Panc1 (cell line): ENCODE results near the gene LRRTM3. TPM values are rescaled to one million over a fixed set of nuclear protein-coding genes. Genes with fewer than 3 reads are reported as not detected.

Experiments used
- ATAC-seq: fragments of 200-7000 bp; cut with Tn5 transposase; 2 replicates; pipeline ENCODE4 v1.9.1; 2020; ENCODE audit warnings: mild to moderate bottlenecking, moderate library complexity
- BruUV-seq: library from RNA; stranded (reverse); fragments of 400-500 nt; replicated peaks from 2 replicates; lab custom pipeline; 2021; lab: Mats Ljungman, UMichigan
- CTCF ChIA-PET: fragments of 300-600 bp; sonication (Branson Sonifier 250); formaldehyde crosslinking; loops from one replicate; lab custom pipeline; 2022; ENCODE audit warnings: antibody characterized with exemption; lab: Charles Lee
- POLR2A ChIA-PET: fragments of 300-600 bp; sonication (Branson Sonifier 250); formaldehyde crosslinking; loops from one replicate; lab custom pipeline; 2022; ENCODE audit warnings: antibody characterized with exemption; lab: Charles Lee
- DNase-seq: peaks from one replicate; pipeline ENCODE4 v3.0.0-alpha.2; 2010; ENCODE audit warnings: low read depth, low spot score
- H3K27ac ChIP-seq: 2 replicates; pipeline ENCODE4 v1.5.1; 2011; ENCODE audit warnings: mild to moderate bottlenecking, low read length, inconsistent platforms
- H3K27me3 ChIP-seq: fragments of 200-500 bp; sonication (Bioruptor generic); 2 replicates; pipeline ENCODE4 v1.6.0; 2014; ENCODE audit warnings: low read length, inconsistent platforms; ENCODE audit not compliant: control insufficient read depth, insufficient read depth
- H3K36me3 ChIP-seq: fragments of 200-500 bp; sonication (Bioruptor generic); 2 replicates; pipeline ENCODE4 v1.5.1; 2014; ENCODE audit warnings: inconsistent platforms, mild to moderate bottlenecking, low read length, moderate library complexity; ENCODE audit not compliant: control insufficient read depth, insufficient read depth
- H3K4me1 ChIP-seq: 2 replicates; pipeline ENCODE4 v1.5.1; 2011; ENCODE audit warnings: inconsistent platforms, mild to moderate bottlenecking, low read length, moderate library complexity; ENCODE audit not compliant: control insufficient read depth, insufficient read depth
- H3K4me3 ChIP-seq, 2 experiments: 2 replicates each; pipeline ENCODE4 v1.5.1; 2011 to 2012; ENCODE audit warnings: low read depth in 2 of 2, low read length in 2 of 2, mild to moderate bottlenecking in 2 of 2, inconsistent platforms in 1 of 2, moderate library complexity in 1 of 2
- H3K9me3 ChIP-seq: fragments of 200-500 bp; sonication (Bioruptor generic); 2 replicates; pipeline ENCODE4 v1.5.1; 2014; ENCODE audit warnings: low read depth, mild to moderate bottlenecking, inconsistent platforms, low read length, moderate library complexity; ENCODE audit not compliant: control insufficient read depth, insufficient read depth
- POLR2AphosphoS5 ChIP-seq: IDR thresholded peaks from 2 replicates; pipeline ENCODE4 v1.6.1; 2012; ENCODE audit warnings: mild to moderate bottlenecking, low read depth, low read length, moderate library complexity
- SIN3A ChIP-seq: IDR thresholded peaks from 2 replicates; pipeline ENCODE4 v1.6.1; 2012; ENCODE audit warnings: low read depth, mild to moderate bottlenecking, low read length, moderate library complexity, borderline replicate concordance; ENCODE audit not compliant: insufficient read depth
- TCF7L2 ChIP-seq: IDR thresholded peaks from 2 replicates; pipeline ENCODE4 v1.6.1; 2011; ENCODE audit warnings: mild to moderate bottlenecking, low read depth, low read length, inconsistent platforms
- in situ Hi-C: cut with HindIII; loops from 2 replicates; pipeline ENCODE4 v1.10.0; 2016; ENCODE audit warnings: low sequenced_read_pairs, low pct_unique_long_range_greater_than_20kb
- intact Hi-C: fragments of 100-400 bp; cut with micrococcal nuclease; formaldehyde crosslinking; loops from one replicate; pipeline ENCODE4 v1.10.0; 2022; ENCODE audit not compliant: unreplicated experiment
- total RNA-seq: library from RNA; stranded (reverse); gene quantifications from one replicate; pipeline ENCODE4 v1.2.1, GENCODE V29; 2021; ENCODE audit not compliant: unreplicated experiment
- TF ChIP-seq, protein P1 (sequence below), 2 experiments: IDR thresholded peaks; 2 replicates each; pipeline ENCODE4 v1.6.1; 2011 to 2012; ENCODE audit warnings: low read depth in 2 of 2, control low read depth in 1 of 2, low read length in 1 of 2, mild to moderate bottlenecking in 1 of 2, moderate library complexity in 1 of 2; ENCODE audit not compliant: insufficient read depth in 1 of 2
- TF ChIP-seq, protein P2 (sequence below): fragments of 450-650 bp; IDR thresholded peaks from 2 replicates; pipeline ENCODE4 v1.5.1; 2017; ENCODE audit warnings: mild to moderate bottlenecking

Gene LRRTM3
- total RNA-seq, 1 experiment from 2014 or later = 0.10 TPM

DNA sequence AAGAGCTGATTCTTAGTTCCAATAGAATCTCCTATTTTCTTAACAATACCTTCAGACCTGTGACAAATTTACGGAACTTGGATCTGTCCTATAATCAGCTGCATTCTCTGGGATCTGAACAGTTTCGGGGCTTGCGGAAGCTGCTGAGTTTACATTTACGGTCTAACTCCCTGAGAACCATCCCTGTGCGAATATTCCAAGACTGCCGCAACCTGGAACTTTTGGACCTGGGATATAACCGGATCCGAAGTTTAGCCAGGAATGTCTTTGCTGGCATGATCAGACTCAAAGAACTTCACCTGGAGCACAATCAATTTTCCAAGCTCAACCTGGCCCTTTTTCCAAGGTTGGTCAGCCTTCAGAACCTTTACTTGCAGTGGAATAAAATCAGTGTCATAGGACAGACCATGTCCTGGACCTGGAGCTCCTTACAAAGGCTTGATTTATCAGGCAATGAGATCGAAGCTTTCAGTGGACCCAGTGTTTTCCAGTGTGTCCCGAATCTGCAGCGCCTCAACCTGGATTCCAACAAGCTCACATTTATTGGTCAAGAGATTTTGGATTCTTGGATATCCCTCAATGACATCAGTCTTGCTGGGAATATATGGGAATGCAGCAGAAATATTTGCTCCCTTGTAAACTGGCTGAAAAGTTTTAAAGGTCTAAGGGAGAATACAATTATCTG, 1.6 kb downstream of the LRRTM3 start:
- in situ Hi-C loops (no loop called here), intact Hi-C loops (no loop called here)
- H3K4me1 ChIP-seq = peaks cover 9% of the 10 kb centered on the region
- DNase-seq (no peak), ATAC-seq (no peak)
- no peaks in the 10 kb centered on the region for H3K36me3 ChIP-seq
- no peak overlapping the region for H3K4me3 ChIP-seq
- TF ChIP-seq SIN3A = no peak
- no peak for TF ChIP-seq POLR2AphosphoS5
- TF ChIP-seq, protein P1, sequence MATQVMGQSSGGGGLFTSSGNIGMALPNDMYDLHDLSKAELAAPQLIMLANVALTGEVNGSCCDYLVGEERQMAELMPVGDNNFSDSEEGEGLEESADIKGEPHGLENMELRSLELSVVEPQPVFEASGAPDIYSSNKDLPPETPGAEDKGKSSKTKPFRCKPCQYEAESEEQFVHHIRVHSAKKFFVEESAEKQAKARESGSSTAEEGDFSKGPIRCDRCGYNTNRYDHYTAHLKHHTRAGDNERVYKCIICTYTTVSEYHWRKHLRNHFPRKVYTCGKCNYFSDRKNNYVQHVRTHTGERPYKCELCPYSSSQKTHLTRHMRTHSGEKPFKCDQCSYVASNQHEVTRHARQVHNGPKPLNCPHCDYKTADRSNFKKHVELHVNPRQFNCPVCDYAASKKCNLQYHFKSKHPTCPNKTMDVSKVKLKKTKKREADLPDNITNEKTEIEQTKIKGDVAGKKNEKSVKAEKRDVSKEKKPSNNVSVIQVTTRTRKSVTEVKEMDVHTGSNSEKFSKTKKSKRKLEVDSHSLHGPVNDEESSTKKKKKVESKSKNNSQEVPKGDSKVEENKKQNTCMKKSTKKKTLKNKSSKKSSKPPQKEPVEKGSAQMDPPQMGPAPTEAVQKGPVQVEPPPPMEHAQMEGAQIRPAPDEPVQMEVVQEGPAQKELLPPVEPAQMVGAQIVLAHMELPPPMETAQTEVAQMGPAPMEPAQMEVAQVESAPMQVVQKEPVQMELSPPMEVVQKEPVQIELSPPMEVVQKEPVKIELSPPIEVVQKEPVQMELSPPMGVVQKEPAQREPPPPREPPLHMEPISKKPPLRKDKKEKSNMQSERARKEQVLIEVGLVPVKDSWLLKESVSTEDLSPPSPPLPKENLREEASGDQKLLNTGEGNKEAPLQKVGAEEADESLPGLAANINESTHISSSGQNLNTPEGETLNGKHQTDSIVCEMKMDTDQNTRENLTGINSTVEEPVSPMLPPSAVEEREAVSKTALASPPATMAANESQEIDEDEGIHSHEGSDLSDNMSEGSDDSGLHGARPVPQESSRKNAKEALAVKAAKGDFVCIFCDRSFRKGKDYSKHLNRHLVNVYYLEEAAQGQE (IDR thresholded peaks at IDR 0.05; ENCODE audit: insufficient read depth in 1 of 2, low read depth in 2 of 2, low read length in 1 of 2) = no peak
- no peak for TF ChIP-seq TCF7L2
- TF ChIP-seq, protein P2, sequence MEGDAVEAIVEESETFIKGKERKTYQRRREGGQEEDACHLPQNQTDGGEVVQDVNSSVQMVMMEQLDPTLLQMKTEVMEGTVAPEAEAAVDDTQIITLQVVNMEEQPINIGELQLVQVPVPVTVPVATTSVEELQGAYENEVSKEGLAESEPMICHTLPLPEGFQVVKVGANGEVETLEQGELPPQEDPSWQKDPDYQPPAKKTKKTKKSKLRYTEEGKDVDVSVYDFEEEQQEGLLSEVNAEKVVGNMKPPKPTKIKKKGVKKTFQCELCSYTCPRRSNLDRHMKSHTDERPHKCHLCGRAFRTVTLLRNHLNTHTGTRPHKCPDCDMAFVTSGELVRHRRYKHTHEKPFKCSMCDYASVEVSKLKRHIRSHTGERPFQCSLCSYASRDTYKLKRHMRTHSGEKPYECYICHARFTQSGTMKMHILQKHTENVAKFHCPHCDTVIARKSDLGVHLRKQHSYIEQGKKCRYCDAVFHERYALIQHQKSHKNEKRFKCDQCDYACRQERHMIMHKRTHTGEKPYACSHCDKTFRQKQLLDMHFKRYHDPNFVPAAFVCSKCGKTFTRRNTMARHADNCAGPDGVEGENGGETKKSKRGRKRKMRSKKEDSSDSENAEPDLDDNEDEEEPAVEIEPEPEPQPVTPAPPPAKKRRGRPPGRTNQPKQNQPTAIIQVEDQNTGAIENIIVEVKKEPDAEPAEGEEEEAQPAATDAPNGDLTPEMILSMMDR = no peak
- POLR2A ChIA-PET = no interaction called here
- no TSS peak for BruUV-seq
- H3K27me3 ChIP-seq = peaks cover 50% of the 10 kb centered on the region
- no peak overlapping the region for H3K27ac ChIP-seq
- H3K9me3 ChIP-seq = no peaks in the 10 kb centered on the region
- CTCF ChIA-PET = no interaction called here

DNA sequence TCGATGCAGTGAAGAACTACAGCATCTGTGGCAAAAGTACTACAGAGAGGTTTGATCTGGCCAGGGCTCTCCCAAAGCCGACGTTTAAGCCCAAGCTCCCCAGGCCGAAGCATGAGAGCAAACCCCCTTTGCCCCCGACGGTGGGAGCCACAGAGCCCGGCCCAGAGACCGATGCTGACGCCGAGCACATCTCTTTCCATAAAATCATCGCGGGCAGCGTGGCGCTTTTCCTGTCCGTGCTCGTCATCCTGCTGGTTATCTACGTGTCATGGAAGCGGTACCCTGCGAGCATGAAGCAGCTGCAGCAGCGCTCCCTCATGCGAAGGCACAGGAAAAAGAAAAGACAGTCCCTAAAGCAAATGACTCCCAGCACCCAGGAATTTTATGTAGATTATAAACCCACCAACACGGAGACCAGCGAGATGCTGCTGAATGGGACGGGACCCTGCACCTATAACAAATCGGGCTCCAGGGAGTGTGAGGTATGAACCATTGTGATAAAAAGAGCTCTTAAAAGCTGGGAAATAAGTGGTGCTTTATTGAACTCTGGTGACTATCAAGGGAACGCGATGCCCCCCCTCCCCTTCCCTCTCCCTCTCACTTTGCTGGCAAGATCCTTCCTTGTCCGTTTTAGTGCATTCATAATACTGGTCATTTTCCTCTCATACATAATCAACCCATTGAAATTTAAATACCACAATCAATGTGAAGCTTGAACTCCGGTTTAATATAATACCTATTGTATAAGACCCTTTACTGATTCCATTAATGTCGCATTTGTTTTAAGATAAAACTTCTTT, 2.3 kb downstream of the LRRTM3 start:
- in situ Hi-C loops = no loop called here
- ATAC-seq (no peak), DNase-seq (no peak)
- Histone ChIP-seq H3K9me3 (no peaks in the 10 kb centered on the region), H3K27me3 (peaks cover 50% of the 10 kb centered on the region), H3K27ac (no peak overlapping the region), H3K4me3 (no peak overlapping the region), H3K36me3 (no peaks in the 10 kb centered on the region), H3K4me1 (peaks cover 9% of the 10 kb centered on the region)
- POLR2A ChIA-PET = no interaction called here
- intact Hi-C loops = no loop called here
- TF ChIP-seq TCF7L2 = no peak
- TF ChIP-seq, protein P1 (IDR thresholded peaks at IDR 0.05; ENCODE audit: insufficient read depth in 1 of 2, low read depth in 2 of 2, low read length in 1 of 2) = no peak
- TF ChIP-seq SIN3A = no peak
- TF ChIP-seq, protein P2 = no peak
- TF ChIP-seq POLR2AphosphoS5 = no peak
- BruUV-seq = no TSS peak
- CTCF ChIA-PET = no interaction called here
